A549 (cell line): ENCODE results near the gene PLK1. TPM values are rescaled to one million over a fixed set of nuclear protein-coding genes. Genes with fewer than 3 reads are reported as not detected.

ENCODE experiments used
- ATAC-seq, 2 experiments: fragments of 200-7000 bp in 1 of 2; fragments of >200 bp in 1 of 2; cut with Nextera tagmentation in 1 of 2; cut with Tn5 transposase in 1 of 2; 3 replicates each; pipeline versions ENCODE4 v1.8.0 to v1.9.1; 2018 to 2020; ENCODE audit warnings: mild to moderate bottlenecking in 1 of 2, moderate library complexity in 1 of 2
- CTCF ChIA-PET: fragments of 300-600 bp; sonication (Branson Sonifier 250); formaldehyde crosslinking; extraction: SDS; loops from one replicate; lab custom pipeline; 2021; ENCODE audit warnings: antibody characterized with exemption, inconsistent platforms; lab: Yijun Ruan, JAX
- POLR2A ChIA-PET: fragments of 350-600 bp; formaldehyde crosslinking; extraction: SDS; loops from one replicate; lab custom pipeline; 2021; ENCODE audit warnings: antibody characterized with exemption, inconsistent platforms; lab: Yijun Ruan, JAX
- DNase-seq, 2 experiments: peaks; one replicate each; pipeline versions ENCODE4 v3.0.0 to v3.0.0-alpha.2; 2011 to 2016; ENCODE audit warnings: low read depth in 1 of 2, low spot score in 1 of 2
- FAIRE-seq: peaks from 2 replicates; lab custom pipeline; 2011; peaks lifted over from hg19 to GRCh38; lab: Jason Lieb, UNC
- H3K27ac ChIP-seq, 2 experiments: fragments of >200 bp; sonication (Bioruptor Twin); formaldehyde crosslinking; 3 replicates each; pipeline ENCODE4 v1.5.1; 2016 to 2017
- H3K4me1 ChIP-seq: fragments of >200 bp; sonication (Bioruptor Twin); formaldehyde crosslinking; 3 replicates; pipeline ENCODE4 v1.6.1; 2016
- H3K4me2 ChIP-seq: fragments of >200 bp; sonication (Bioruptor Twin); formaldehyde crosslinking; 3 replicates; pipeline ENCODE4 v1.6.1; 2016
- H3K4me3 ChIP-seq: fragments of >200 bp; sonication (Bioruptor Twin); formaldehyde crosslinking; 3 replicates; pipeline ENCODE4 v1.5.1; 2016
- H3K9me3 ChIP-seq: fragments of >200 bp; sonication (Bioruptor Twin); formaldehyde crosslinking; 3 replicates; pipeline ENCODE4 v1.6.1; 2016
- CEBPB ChIP-seq, 2 experiments: fragments of >200 bp in 1 of 2; sonication (Bioruptor Twin) in 1 of 2; formaldehyde crosslinking in 1 of 2; IDR thresholded peaks; 2 replicates each; pipeline ENCODE4 v1.6.1; 2012 to 2016
- EHMT2 ChIP-seq: fragments of 200-600 bp; sonication (generic); IDR thresholded peaks from 2 replicates; pipeline ENCODE4 v1.6.1; 2016; ENCODE audit warnings: antibody characterized with exemption, low read depth, mild to moderate bottlenecking, moderate library complexity
- ESRRA ChIP-seq: fragments of 150-350 bp; IDR thresholded peaks from 2 replicates; pipeline ENCODE4 v1.6.1; 2014; ENCODE audit warnings: mild to moderate bottlenecking, low read length, borderline replicate concordance
- FOXS1 ChIP-seq: fragments of 250-450 bp; sonication (Bioruptor Pico); IDR thresholded peaks from 2 replicates; pipeline ENCODE4 v1.5.0; 2020; ENCODE audit warnings: mild to moderate bottlenecking, moderate library complexity
- GATA3 ChIP-seq: IDR thresholded peaks from 2 replicates; pipeline ENCODE4 v1.6.1; 2012; ENCODE audit warnings: borderline replicate concordance
- HDAC2 ChIP-seq: fragments of 200-600 bp; sonication (generic); IDR thresholded peaks from 2 replicates; pipeline ENCODE4 v1.6.1; 2016
- HES2 ChIP-seq: fragments of >200 bp; sonication (Bioruptor Twin); formaldehyde crosslinking; IDR thresholded peaks from 2 replicates; pipeline ENCODE4 v1.6.1; 2016
- HOXB5 ChIP-seq: fragments of 250-450 bp; sonication (Bioruptor Pico); IDR thresholded peaks from 2 replicates; pipeline ENCODE4 v1.5.0; 2020; ENCODE audit warnings: mild to moderate bottlenecking, moderate library complexity
- JUNB ChIP-seq: fragments of >200 bp; sonication (Bioruptor Twin); formaldehyde crosslinking; IDR thresholded peaks from 2 replicates; pipeline ENCODE4 v1.6.1; 2016
- MAFK ChIP-seq: fragments of 450-650 bp; IDR thresholded peaks from 2 replicates; pipeline ENCODE4 v1.6.1; 2014; ENCODE audit not compliant: partially characterized antibody
- MAX ChIP-seq: IDR thresholded peaks from 2 replicates; pipeline ENCODE4 v1.6.1; 2012
- PBX3 ChIP-seq: IDR thresholded peaks from 2 replicates; pipeline ENCODE4 v1.6.1; 2012
- RAD21 ChIP-seq, 2 experiments: fragments of >200 bp in 1 of 2; sonication (Bioruptor Twin) in 1 of 2; formaldehyde crosslinking in 1 of 2; IDR thresholded peaks in 1 of 2; conservative IDR thresholded peaks in 1 of 2; 2 replicates in 1 of 2; 3 replicates in 1 of 2; pipeline ENCODE4 v1.6.1; 2012 to 2018; ENCODE audit warnings: inconsistent platforms in 1 of 2
- REST ChIP-seq: fragments of 200-600 bp; sonication (generic); IDR thresholded peaks from 2 replicates; pipeline ENCODE4 v1.6.1; 2016; ENCODE audit warnings: antibody characterized with exemption, mild to moderate bottlenecking, moderate library complexity
- SMC3 ChIP-seq: fragments of >200 bp; sonication (Bioruptor Twin); formaldehyde crosslinking; IDR thresholded peaks from 3 replicates; pipeline ENCODE4 v1.6.1; 2018; ENCODE audit warnings: inconsistent platforms
- TP53 ChIP-seq: fragments of 250-450 bp; sonication (Bioruptor Pico); IDR thresholded peaks from 2 replicates; pipeline ENCODE4 v1.5.0; 2021; ENCODE audit warnings: mild to moderate bottlenecking, moderate library complexity
- USF2 ChIP-seq: fragments of 450-650 bp; IDR thresholded peaks from 2 replicates; pipeline ENCODE4 v1.6.1; 2014; ENCODE audit warnings: antibody characterized with exemption
- ZC3H11A ChIP-seq: fragments of 450-650 bp; IDR thresholded peaks from 2 replicates; pipeline ENCODE4 v1.6.1; 2014; ENCODE audit warnings: antibody characterized with exemption, mild to moderate bottlenecking
- WGBS: methylation state at CpG from one replicate; pipeline ENCODE4 v1.1.6; 2017; ENCODE audit errors: missing lambda C conversion rate; 5-methylcytosine and 5-hydroxymethylcytosine counted together
- polyA plus RNA-seq, 4 experiments: library from polyadenylated mRNA; depleted of rRNA in 3 of 4; stranded (reverse); fragments of >200 nt; fragmentation: RNase III in 1 of 4; extraction: RNeasy Plus Mini Kit Qiagen cat#74134 plus additional on column Dnase treatment in 1 of 4; gene quantifications; 2 replicates in 3 of 4; 3 replicates in 1 of 4; pipeline ENCODE4 v1.2.3, GENCODE V29; 2011 to 2017

PLK1 gene
- polyA plus RNA-seq, 2 of the 4 experiments (the other 2 are of a cell fraction) = 71.9 to 114 TPM

GRCh38 chr16:23704772-23705516, 26.3 kb downstream of the PLK1 start:
- H3K4me2 ChIP-seq = no peak overlapping the region
- no peak for FAIRE-seq
- no peak overlapping the region for H3K27ac ChIP-seq
- ATAC-seq = no peak
- ChIA-PET CTCF (no interaction called here), POLR2A (no interaction called here)
- H3K9me3 ChIP-seq = peaks cover 20% of the 10 kb centered on the region; the same call in 2 of the 3 replicates
- no peak for TF ChIP-seq MAFK
- no peak for TF ChIP-seq EHMT2
- no peak for TF ChIP-seq HOXB5
- no peaks in the 10 kb centered on the region for H3K4me1 ChIP-seq
- DNase-seq = no peak
- H3K4me3 ChIP-seq = no peak overlapping the region
- WGBS = 70% methylated on average over 18 of the region's 22 CpGs

- POLR2A ChIA-PET = no interaction called here
- H3K27ac ChIP-seq = no peak overlapping the region
- 44% methylated on average over 2 of the region's 2 CpGs for WGBS
- DNase-seq = no peak
- ATAC-seq = no peak
- no peak overlapping the region for H3K4me2 ChIP-seq
- no peaks in the 10 kb centered on the region for H3K4me1 ChIP-seq
- H3K9me3 ChIP-seq = peaks cover 24% of the 10 kb centered on the region; the same call in 2 of the 3 replicates
- FAIRE-seq = no peak
- TF ChIP-seq REST (no peak), HES2 (no peak), ESRRA (no peak), CEBPB (IDR thresholded peaks at IDR 0.05) (no peak), USF2 (no peak), FOXS1 (CRISPR knock-in tag) (no peak), SMC3 (no peak), TP53 (CRISPR knock-in tag) (no peak), HDAC2 (no peak), ZC3H11A (no peak), PBX3 (no peak), MAX (no peak), RAD21 (conservative IDR thresholded peaks at IDR 0.05 in 1 of 2, IDR thresholded peaks at IDR 0.05 in 1 of 2) (no peak), JUNB (no peak), GATA3 (no peak)
- CTCF ChIA-PET = no interaction called here
- no peak overlapping the region for H3K4me3 ChIP-seq
These were observed 26.8 kb downstream of the PLK1 start for GRCh38 chr16:23705517-23705902.
